K562 (cell line): Measurements from ENCODE around the gene AMN1. TPM values are rescaled to one million over a fixed set of nuclear protein-coding genes. Genes with fewer than 3 reads are reported as not detected.

ENCODE experiments used
- BRF1 ChIP-seq: IDR thresholded peaks from 3 replicates; pipeline ENCODE4 v1.6.1; 2011; ENCODE audit warnings: borderline replicate concordance, mild to moderate bottlenecking; ENCODE audit not compliant: insufficient read length; ENCODE audit errors: extremely low read depth
- CBFA2T2 ChIP-seq: fragments of 450-650 bp; conservative IDR thresholded peaks from 2 replicates; pipeline ENCODE4 v1.6.1; 2017; ENCODE audit warnings: mild to moderate bottlenecking
- MAFK ChIP-seq: IDR thresholded peaks from 2 replicates; pipeline ENCODE4 v1.6.1; 2011; ENCODE audit warnings: low read length, improper control_type of control experiment
- NFE2 ChIP-seq: IDR thresholded peaks from 2 replicates; pipeline ENCODE4 v1.6.1; 2014; ENCODE audit warnings: antibody characterized with exemption, low read depth
- PPARD ChIP-seq: fragments of 250-450 bp; sonication (Bioruptor Pico); IDR thresholded peaks from 2 replicates; pipeline ENCODE4 v1.8.0; 2022; ENCODE audit warnings: inconsistent platforms, mild to moderate bottlenecking, moderate library complexity
- SMARCE1 ChIP-seq: fragments of 450-650 bp; IDR thresholded peaks from 2 replicates; pipeline ENCODE4 v1.7.1; 2016; ENCODE audit warnings: mild to moderate bottlenecking
- ZNF316 ChIP-seq: fragments of 450-650 bp; IDR thresholded peaks from 2 replicates; pipeline ENCODE4 v1.6.1; 2016
- ZNF586 ChIP-seq: fragments of 450-650 bp; formaldehyde crosslinking; conservative IDR thresholded peaks from 2 replicates; pipeline ENCODE4 v1.4.0; 2020; ENCODE audit warnings: mild to moderate bottlenecking, moderate library complexity
- polyA plus RNA-seq, 8 experiments: library from polyadenylated mRNA; depleted of rRNA in 4 of 8; stranded (reverse) in 5 of 8; unstranded in 3 of 8; fragments of >200 nt; fragmentation: Nextera tagmentation in 2 of 8; fragmentation: Illumina TruSeq in 1 of 8; extraction: Ambion mirVana in 2 of 8; extraction: Trizol in 1 of 8; gene quantifications; 2 replicates each; pipeline versions ENCODE4 v1.2.1 to v1.2.3, GENCODE V29; 2011 to 2014; ENCODE audit warnings: inconsistent platforms in 1 of 8, missing spikeins in 1 of 8
- total RNA-seq, 7 experiments: library from RNA; depleted of rRNA in 6 of 7; stranded (reverse); fragments of >200 nt in 6 of 7; fragmentation: Illumina TruSeq in 2 of 7; extraction: Trizol in 2 of 7; gene quantifications; 2 replicates each; pipeline versions ENCODE4 v1.2.1 to v1.2.3, GENCODE V29; 2011 to 2021; ENCODE audit warnings: low replicate concordance in 1 of 7
- TF ChIP-seq, protein P1 (sequence below): fragments of 450-650 bp; IDR thresholded peaks from 2 replicates; pipeline ENCODE4 v1.6.1; 2018; ENCODE audit warnings: mild to moderate bottlenecking, low read depth; ENCODE audit not compliant: partially characterized antibody
- TF ChIP-seq, protein P2 (sequence below): fragments of 200-600 bp; sonication (generic); IDR thresholded peaks from one replicate; pipeline ENCODE4 v1.6.1; 2012; ENCODE audit warnings: mild to moderate bottlenecking, low read depth, low read length, inconsistent platforms
- TF ChIP-seq, protein P3 (sequence below): IDR thresholded peaks from 2 replicates; pipeline ENCODE4 v1.6.1; 2014; ENCODE audit warnings: antibody characterized with exemption

The AMN1 gene
- total and polyA plus RNA-seq, 9 of the 15 experiments (the other 6 are each of a cell fraction or from before 2014, with no cell fraction given) = 5.2 to 27.6 (median 13.0) TPM

DNA sequence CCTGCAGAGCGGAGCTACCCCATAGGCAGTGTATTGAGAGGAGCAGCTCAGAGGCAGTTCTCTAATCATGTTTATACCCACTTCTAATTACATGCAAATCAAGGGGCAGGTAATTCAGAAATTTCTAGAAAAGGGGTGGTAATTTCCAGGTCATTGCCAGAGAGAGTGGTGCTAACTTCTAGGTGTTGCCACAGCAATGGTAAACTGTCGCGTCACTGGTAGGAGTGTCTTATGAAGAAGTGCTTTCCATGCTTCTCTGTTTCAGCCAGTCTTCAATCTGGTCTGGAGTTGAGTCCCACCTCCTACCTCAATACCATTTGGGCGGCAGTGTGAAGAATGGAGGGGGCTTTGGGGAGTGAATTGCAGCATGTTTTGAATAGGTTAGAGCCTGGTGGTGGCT, 8.5 kb upstream of the AMN1 start (continued):
- TF ChIP-seq, protein P1, sequence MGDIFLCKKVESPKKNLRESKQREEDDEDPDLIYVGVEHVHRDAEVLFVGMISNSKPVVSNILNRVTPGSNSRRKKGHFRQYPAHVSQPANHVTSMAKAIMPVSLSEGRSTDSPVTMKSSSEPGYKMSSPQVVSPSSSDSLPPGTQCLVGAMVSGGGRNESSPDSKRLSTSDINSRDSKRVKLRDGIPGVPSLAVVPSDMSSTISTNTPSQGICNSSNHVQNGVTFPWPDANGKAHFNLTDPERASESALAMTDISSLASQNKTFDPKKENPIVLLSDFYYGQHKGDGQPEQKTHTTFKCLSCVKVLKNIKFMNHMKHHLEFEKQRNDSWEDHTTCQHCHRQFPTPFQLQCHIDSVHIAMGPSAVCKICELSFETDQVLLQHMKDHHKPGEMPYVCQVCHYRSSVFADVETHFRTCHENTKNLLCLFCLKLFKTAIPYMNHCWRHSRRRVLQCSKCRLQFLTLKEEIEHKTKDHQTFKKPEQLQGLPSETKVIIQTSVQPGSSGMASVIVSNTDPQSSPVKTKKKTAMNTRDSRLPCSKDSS = no peak
- no peak for TF ChIP-seq SMARCE1
- TF ChIP-seq MAFK = no peak
- no peak for TF ChIP-seq BRF1
- no peak for TF ChIP-seq PPARD (CRISPR knock-in tag)
- TF ChIP-seq, protein P2, sequence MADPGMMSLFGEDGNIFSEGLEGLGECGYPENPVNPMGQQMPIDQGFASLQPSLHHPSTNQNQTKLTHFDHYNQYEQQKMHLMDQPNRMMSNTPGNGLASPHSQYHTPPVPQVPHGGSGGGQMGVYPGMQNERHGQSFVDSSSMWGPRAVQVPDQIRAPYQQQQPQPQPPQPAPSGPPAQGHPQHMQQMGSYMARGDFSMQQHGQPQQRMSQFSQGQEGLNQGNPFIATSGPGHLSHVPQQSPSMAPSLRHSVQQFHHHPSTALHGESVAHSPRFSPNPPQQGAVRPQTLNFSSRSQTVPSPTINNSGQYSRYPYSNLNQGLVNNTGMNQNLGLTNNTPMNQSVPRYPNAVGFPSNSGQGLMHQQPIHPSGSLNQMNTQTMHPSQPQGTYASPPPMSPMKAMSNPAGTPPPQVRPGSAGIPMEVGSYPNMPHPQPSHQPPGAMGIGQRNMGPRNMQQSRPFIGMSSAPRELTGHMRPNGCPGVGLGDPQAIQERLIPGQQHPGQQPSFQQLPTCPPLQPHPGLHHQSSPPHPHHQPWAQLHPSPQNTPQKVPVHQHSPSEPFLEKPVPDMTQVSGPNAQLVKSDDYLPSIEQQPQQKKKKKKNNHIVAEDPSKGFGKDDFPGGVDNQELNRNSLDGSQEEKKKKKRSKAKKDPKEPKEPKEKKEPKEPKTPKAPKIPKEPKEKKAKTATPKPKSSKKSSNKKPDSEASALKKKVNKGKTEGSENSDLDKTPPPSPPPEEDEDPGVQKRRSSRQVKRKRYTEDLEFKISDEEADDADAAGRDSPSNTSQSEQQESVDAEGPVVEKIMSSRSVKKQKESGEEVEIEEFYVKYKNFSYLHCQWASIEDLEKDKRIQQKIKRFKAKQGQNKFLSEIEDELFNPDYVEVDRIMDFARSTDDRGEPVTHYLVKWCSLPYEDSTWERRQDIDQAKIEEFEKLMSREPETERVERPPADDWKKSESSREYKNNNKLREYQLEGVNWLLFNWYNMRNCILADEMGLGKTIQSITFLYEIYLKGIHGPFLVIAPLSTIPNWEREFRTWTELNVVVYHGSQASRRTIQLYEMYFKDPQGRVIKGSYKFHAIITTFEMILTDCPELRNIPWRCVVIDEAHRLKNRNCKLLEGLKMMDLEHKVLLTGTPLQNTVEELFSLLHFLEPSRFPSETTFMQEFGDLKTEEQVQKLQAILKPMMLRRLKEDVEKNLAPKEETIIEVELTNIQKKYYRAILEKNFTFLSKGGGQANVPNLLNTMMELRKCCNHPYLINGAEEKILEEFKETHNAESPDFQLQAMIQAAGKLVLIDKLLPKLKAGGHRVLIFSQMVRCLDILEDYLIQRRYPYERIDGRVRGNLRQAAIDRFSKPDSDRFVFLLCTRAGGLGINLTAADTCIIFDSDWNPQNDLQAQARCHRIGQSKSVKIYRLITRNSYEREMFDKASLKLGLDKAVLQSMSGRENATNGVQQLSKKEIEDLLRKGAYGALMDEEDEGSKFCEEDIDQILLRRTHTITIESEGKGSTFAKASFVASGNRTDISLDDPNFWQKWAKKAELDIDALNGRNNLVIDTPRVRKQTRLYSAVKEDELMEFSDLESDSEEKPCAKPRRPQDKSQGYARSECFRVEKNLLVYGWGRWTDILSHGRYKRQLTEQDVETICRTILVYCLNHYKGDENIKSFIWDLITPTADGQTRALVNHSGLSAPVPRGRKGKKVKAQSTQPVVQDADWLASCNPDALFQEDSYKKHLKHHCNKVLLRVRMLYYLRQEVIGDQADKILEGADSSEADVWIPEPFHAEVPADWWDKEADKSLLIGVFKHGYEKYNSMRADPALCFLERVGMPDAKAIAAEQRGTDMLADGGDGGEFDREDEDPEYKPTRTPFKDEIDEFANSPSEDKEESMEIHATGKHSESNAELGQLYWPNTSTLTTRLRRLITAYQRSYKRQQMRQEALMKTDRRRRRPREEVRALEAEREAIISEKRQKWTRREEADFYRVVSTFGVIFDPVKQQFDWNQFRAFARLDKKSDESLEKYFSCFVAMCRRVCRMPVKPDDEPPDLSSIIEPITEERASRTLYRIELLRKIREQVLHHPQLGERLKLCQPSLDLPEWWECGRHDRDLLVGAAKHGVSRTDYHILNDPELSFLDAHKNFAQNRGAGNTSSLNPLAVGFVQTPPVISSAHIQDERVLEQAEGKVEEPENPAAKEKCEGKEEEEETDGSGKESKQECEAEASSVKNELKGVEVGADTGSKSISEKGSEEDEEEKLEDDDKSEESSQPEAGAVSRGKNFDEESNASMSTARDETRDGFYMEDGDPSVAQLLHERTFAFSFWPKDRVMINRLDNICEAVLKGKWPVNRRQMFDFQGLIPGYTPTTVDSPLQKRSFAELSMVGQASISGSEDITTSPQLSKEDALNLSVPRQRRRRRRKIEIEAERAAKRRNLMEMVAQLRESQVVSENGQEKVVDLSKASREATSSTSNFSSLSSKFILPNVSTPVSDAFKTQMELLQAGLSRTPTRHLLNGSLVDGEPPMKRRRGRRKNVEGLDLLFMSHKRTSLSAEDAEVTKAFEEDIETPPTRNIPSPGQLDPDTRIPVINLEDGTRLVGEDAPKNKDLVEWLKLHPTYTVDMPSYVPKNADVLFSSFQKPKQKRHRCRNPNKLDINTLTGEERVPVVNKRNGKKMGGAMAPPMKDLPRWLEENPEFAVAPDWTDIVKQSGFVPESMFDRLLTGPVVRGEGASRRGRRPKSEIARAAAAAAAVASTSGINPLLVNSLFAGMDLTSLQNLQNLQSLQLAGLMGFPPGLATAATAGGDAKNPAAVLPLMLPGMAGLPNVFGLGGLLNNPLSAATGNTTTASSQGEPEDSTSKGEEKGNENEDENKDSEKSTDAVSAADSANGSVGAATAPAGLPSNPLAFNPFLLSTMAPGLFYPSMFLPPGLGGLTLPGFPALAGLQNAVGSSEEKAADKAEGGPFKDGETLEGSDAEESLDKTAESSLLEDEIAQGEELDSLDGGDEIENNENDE = no peak
- no peak for TF ChIP-seq ZNF586 (CRISPR knock-in tag)
- peak; percentile 48; the same call in 1 of the 2 replicates for TF ChIP-seq NFE2
- TF ChIP-seq, protein P3, sequence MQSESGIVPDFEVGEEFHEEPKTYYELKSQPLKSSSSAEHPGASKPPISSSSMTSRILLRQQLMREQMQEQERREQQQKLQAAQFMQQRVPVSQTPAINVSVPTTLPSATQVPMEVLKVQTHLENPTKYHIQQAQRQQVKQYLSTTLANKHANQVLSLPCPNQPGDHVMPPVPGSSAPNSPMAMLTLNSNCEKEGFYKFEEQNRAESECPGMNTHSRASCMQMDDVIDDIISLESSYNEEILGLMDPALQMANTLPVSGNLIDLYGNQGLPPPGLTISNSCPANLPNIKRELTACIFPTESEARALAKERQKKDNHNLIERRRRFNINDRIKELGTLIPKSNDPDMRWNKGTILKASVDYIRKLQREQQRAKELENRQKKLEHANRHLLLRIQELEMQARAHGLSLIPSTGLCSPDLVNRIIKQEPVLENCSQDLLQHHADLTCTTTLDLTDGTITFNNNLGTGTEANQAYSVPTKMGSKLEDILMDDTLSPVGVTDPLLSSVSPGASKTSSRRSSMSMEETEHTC = no peak
- TF ChIP-seq ZNF316 = 0 out of 2 replicates have a peak, but pooled peaks have one; percentile 3
- no peak for TF ChIP-seq CBFA2T2
